Endometrial microvascular endothelial cells (primary cell): Measurements from ENCODE around the gene SH3BP1. TPM values are rescaled to one million over a fixed set of nuclear protein-coding genes. Genes with fewer than 3 reads are reported as not detected.
"Not testable (repeated sequence)": the region's sequence is repeated elsewhere in the genome, so short reads cannot be mapped to it uniquely, and the experiment has no call there.

Experiments used
- in situ Hi-C: cut with HindIII; loops from 2 replicates; pipeline ENCODE4 v1.10.0; 2017; ENCODE audit warnings: low sequenced_read_pairs, low pct_unique_long_range_greater_than_20kb; ENCODE audit errors: inconsistent ontology term
- total RNA-seq: library from RNA; depleted of rRNA; stranded (reverse); fragments of >200 nt; gene quantifications from one replicate; pipeline ENCODE4 v1.2.3, GENCODE V29; 2015; ENCODE audit errors: inconsistent ontology term

The SH3BP1 gene
- total RNA-seq, 1 donor from 2014 or later, result 2.0 TPM

GRCh38 chr22:37690901-37691504, 51.5 kb downstream of the SH3BP1 start:
- in situ Hi-C loops, result no loop called here

DNA sequence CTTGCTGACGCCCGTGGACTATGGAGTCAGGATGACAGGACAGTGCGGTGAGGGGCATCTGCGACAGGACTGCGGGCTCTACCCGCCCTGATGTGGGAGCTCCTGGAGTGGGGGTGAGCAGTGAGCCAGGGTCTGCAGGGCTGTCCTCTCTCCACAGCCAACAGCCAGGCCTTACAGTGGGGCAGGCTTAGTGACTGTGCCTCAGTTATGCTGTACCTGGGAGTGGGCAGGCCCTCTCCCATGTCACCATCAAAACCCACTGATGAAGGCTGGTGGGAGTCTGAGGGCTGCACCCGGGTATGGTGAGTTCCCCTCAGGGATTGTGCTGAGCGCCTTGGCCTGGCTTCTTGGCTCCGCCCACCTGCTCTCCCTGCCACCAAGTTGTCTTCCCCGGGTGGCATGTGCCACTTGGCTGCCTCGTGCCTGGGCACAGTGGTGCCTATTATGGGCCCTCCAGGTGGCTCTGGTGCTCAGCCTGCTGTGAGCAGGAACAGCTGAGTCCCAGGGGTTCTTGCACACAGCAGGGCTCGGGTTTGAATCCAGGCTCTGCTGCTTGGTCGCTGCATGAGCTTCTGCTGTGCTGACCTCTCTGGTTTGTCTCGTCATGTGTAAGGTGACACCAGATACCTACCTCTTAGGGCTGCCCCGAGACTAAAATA, 53.3 kb downstream of the SH3BP1 start:
- in situ Hi-C loops, result no loop called here

DNA sequence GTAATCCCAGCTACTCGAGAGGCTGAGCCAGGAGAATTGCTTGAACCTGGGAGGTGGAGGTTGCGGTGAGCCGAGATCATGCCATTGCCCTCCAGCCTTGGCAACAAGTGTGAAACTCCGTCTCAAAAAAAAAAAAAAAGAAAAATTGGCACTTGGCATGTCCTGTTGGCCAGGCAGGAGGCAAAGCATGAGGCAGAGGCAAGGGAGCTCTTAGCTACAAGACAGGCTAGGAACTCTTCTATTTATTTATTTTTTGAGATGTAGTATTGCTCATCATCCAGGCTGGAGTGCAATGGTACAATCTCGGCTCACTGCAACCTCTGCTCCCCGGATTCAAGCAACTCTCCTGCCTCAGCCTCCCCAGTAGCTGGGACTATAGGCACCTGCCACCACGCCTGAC, 54.7 kb downstream of the SH3BP1 start:
- in situ Hi-C loops, result not testable (repeated sequence)

DNA sequence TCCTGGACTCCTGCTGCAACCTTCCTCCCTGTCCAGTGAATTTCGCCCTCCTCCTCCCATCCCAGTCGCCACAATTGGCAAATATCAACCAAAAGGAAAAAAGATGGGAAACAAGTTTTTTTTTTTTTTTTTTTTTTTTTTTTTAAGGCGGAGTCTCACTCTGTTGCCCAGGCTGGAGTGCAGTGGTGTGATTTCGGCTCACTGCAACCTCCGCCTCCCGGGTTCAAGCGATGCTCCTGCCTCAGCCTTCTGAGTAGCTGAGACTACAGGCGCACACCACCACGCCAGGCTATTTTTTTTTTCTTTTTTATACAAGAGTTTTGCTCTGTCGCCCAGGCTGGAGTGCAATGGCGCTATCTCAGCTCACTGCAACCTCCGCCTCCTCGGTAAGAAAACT, 56.8 kb downstream of the SH3BP1 start:
- in situ Hi-C loops, result not testable (repeated sequence)

GRCh38 chr22:37696657-37697537, 57.4 kb downstream of the SH3BP1 start, which contains the start of gene TRIOBP:
Gene TRIOBP, plus strand, starts transcription at chr22:37697048. Its CDS starts 4,318 bp downstream, at chr22:37701366.
- in situ Hi-C loops, result no loop called here

GRCh38 chr22:37697538-37697835, 58.0 kb downstream of the SH3BP1 start:
- in situ Hi-C loops, result no loop called here

GRCh38 chr22:37701141-37701786, 61.8 kb downstream of the SH3BP1 start:
- in situ Hi-C loops, result no loop called here

DNA sequence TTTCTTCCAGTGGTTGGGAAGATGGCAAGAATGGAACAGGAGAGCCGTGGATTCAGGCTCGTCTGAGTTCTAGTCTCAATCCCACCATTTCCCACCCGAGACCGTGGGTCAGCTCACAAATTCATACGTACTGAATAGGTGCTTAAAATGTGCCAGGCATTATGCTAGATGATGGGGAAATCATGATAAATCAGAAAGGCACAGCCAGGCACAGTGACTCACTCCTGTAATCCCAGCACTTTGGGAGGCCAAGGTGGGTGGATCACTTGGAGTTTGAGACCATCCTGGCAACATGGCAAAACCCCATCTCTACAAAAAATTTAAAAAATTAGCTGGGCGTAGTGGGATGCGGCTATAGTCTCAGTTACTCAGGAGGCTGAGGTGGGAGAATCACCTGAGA, 64.4 kb downstream of the SH3BP1 start:
- in situ Hi-C loops, result no loop called here

DNA sequence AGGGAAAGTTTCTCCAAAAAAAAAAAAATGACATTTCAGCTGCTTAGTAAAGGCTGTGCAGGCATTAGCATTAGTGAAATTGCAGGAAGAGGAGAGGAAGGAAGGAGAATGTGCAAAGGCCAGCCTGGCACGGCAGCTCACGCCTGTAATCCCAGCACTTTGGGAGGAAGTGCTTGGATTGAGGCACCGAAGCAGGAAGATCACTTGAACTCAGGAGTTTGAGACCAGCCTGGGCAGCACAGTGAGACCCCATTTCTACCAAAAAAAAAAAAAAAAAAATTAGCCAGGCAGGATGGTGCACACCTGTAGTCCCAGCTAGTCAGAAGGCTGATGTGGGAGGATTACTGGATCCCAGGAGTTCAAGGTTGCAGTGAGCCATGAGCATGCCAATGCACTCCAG, 65.2 kb downstream of the SH3BP1 start:
- in situ Hi-C loops, result no loop called here

DNA sequence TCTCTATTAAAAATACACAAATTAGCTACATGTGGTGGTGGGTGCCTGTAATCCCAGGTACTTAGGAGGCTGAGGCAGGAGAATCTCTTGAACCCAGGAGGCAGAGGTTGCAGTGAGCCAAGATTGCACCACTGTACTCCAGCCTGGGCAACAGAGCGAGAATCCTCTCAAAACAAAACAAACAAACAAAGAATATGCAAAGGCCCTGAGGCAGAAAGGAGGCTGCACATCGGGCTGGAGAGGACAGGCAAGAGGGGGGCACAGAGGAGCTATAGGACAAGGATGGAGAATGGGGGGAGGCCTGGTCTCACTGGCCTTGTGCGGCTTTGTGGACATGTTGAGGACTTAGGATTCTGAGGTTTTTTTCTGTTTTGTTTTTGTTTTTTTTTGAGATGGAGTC, 65.7 kb downstream of the SH3BP1 start:
- in situ Hi-C loops, result no loop called here

Other genes starting within 250 kb of the SH3BP1 start
- gene ELFN2, start 212.2 kb upstream of the SH3BP1 start, total RNA-seq, result 4.3 TPM
- gene MFNG, start 153.3 kb upstream of the SH3BP1 start, total RNA-seq, result 321 TPM
- gene CARD10, start 120.3 kb upstream of the SH3BP1 start, total RNA-seq, result 69.6 TPM
- 72.2 TPM for gene CDC42EP1, start 79.2 kb upstream of the SH3BP1 start, total RNA-seq
- not detected for gene LGALS2, start 59.6 kb upstream of the SH3BP1 start, total RNA-seq
- 64.9 TPM for gene GGA1, start 30.8 kb upstream of the SH3BP1 start, total RNA-seq
- 16.4 TPM for gene PDXP, start 19.1 kb downstream of the SH3BP1 start, total RNA-seq
- 7,013 TPM for gene LGALS1, start 36.0 kb downstream of the SH3BP1 start, total RNA-seq
- gene NOL12, start 46.7 kb downstream of the SH3BP1 start, total RNA-seq, result 56.5 TPM
- 135 TPM for gene TRIOBP, start 57.4 kb downstream of the SH3BP1 start, total RNA-seq
- gene GCAT, start 168.3 kb downstream of the SH3BP1 start, total RNA-seq, result 32.1 TPM
- gene GALR3, start 183.7 kb downstream of the SH3BP1 start, total RNA-seq, result not detected
- 54.3 TPM for gene ANKRD54, start 204.7 kb downstream of the SH3BP1 start, total RNA-seq
- gene EIF3L, start 209.8 kb downstream of the SH3BP1 start, total RNA-seq, result 397 TPM